Stomach (tissue), 9 donors: ENCODE data around the gene ARL3. TPM values are rescaled to one million over a fixed set of nuclear protein-coding genes. Genes with fewer than 3 reads are reported as not detected.

ENCODE experiments used
- DNase-seq, 2 donors: peaks; one replicate each; pipeline versions ENCODE4 v3.0.0 to v3.0.0-alpha.2; 2013 to 2019
- H3K27ac ChIP-seq, 5 donors: fragments of 200-600 bp in 4 of 5; sonication (generic) in 4 of 5; one replicate each; pipeline ENCODE4 v1.5.1; 2013 to 2019; ENCODE audit warnings: mild to moderate bottlenecking in 1 of 5, moderate library complexity in 1 of 5
- H3K27me3 ChIP-seq, 3 donors: fragments of 200-600 bp; sonication (generic); one replicate each; pipeline ENCODE4 v1.5.1; 2017 to 2019; ENCODE audit warnings: mixed run types in 1 of 3
- H3K36me3 ChIP-seq, 4 donors: fragments of 200-600 bp; sonication (generic); 1 replicate in 3 of 4; 2 replicates in 1 of 4; pipeline ENCODE4 v1.5.1; 2016 to 2019
- H3K4me1 ChIP-seq, 4 donors: fragments of 200-600 bp; sonication (generic); one replicate each; pipeline ENCODE4 v1.5.1; 2016 to 2019
- H3K4me3 ChIP-seq, 4 donors: fragments of 200-600 bp; sonication (generic) in 3 of 4; one replicate each; pipeline ENCODE4 v1.5.1; 2016 to 2019; ENCODE audit warnings: mild to moderate bottlenecking in 1 of 4
- H3K9me3 ChIP-seq, 4 donors: fragments of 200-600 bp; sonication (generic); one replicate each; pipeline ENCODE4 v1.5.1; 2016 to 2019
- EP300 ChIP-seq: sonication (generic); formaldehyde crosslinking; IDR thresholded peaks from one replicate; pipeline ENCODE4 v1.6.1; 2017; ENCODE audit warnings: antibody characterized with exemption
- POLR2A ChIP-seq, 4 donors: fragments of 450-650 bp; IDR thresholded peaks; one replicate each; pipeline ENCODE4 v1.6.1; 2016; ENCODE audit warnings: antibody characterized with exemption in 4 of 4, control low read depth in 2 of 4, mild to moderate bottlenecking in 1 of 4, moderate library complexity in 1 of 4
- POLR2AphosphoS5 ChIP-seq, 3 donors: sonication (generic); formaldehyde crosslinking; IDR thresholded peaks; one replicate each; pipeline ENCODE4 v1.6.1; 2016; ENCODE audit warnings: antibody characterized with exemption in 3 of 3
- WGBS, 5 donors: extraction: QIAGEN DNeasy Blood & Tissue Kit in 3 of 5; methylation state at CpG; one replicate each; pipeline versions ENCODE4 v1.1.5 to v1.1.7; 2013 to 2018; 5-methylcytosine and 5-hydroxymethylcytosine counted together
- intact Hi-C: fragments of 100-400 bp; cut with DNase I; formaldehyde crosslinking; loops from one replicate; pipeline ENCODE4 v1.15.1; 2023; ENCODE audit warnings: low total_unique reads
- polyA plus RNA-seq, 3 donors: library from polyadenylated mRNA; stranded (reverse); fragments of 200-250 nt; gene quantifications; one replicate each; pipeline ENCODE4 v1.2.3, GENCODE V29; 2013
- total RNA-seq, 5 donors: library from RNA; depleted of rRNA; stranded (reverse); fragments of >200 nt; gene quantifications; one replicate each; pipeline versions ENCODE4 v1.1.0 to v1.2.3, GENCODE V29; 2014 to 2016
- TF ChIP-seq, protein P1 (sequence below), 7 experiments: fragments of 450-650 bp in 4 of 7; fragments of 200-600 bp in 3 of 7; sonication (generic) in 3 of 7; IDR thresholded peaks; one replicate each; pipeline ENCODE4 v1.5.1; 2016 to 2019; ENCODE audit warnings: antibody characterized with exemption in 7 of 7, control low read depth in 2 of 7, mild to moderate bottlenecking in 1 of 7
- donor health status: healthy with polysubstance abuse.
- donor health status: Bipolar disorder and iron deficiency.
- donor health status: healthy.

Gene ARL3
- total and polyA plus RNA-seq, 8 donors, result 0.58 to 17.0 (median 6.8) TPM

- peak in 2 of 3 donors; percentile 12 to 18 for TF ChIP-seq POLR2AphosphoS5 (IDR thresholded peaks at IDR 0.05)
- TF ChIP-seq POLR2A (IDR thresholded peaks at IDR 0.05), result no peak
- TF ChIP-seq, protein P1, sequence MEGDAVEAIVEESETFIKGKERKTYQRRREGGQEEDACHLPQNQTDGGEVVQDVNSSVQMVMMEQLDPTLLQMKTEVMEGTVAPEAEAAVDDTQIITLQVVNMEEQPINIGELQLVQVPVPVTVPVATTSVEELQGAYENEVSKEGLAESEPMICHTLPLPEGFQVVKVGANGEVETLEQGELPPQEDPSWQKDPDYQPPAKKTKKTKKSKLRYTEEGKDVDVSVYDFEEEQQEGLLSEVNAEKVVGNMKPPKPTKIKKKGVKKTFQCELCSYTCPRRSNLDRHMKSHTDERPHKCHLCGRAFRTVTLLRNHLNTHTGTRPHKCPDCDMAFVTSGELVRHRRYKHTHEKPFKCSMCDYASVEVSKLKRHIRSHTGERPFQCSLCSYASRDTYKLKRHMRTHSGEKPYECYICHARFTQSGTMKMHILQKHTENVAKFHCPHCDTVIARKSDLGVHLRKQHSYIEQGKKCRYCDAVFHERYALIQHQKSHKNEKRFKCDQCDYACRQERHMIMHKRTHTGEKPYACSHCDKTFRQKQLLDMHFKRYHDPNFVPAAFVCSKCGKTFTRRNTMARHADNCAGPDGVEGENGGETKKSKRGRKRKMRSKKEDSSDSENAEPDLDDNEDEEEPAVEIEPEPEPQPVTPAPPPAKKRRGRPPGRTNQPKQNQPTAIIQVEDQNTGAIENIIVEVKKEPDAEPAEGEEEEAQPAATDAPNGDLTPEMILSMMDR (IDR thresholded peaks at IDR 0.05), result no peak
- no peak for TF ChIP-seq EP300
- WGBS, 5 donors, result 5 to 9% (median 6%) methylated on average over 19 of the region's 19 CpGs
- intact Hi-C loops, result no loop called here
Measured at GRCh38 chr10:102673819-102674511, 40.2 kb downstream of the ARL3 start.

DNA sequence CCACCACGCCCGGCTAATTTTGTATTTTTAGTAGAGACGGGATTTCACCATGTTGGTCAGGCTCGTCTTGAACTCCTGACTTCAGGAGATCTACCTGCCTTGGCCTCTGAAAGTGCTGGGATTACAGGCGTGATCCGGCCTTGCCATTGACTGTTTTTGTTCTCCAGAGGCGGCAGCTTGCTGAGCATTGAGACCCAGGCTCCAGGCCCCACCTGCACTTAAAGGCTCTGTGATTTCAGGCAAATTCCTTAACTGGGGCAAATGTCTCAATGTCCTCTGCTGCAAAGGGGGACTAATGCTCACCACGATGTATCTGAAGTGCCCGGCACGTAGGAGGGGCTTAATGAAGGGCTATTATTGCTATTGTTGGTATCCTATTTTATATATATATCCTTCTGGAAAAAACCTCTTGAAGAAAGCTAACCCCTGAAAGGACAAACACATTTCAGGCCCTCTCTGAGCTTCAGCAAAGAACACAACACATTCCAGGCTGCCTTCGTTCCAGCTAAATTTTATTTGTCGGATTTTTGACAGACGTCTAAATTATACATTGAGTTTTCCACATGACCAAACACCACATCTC is 40.9 kb downstream of the ARL3 start:
- Histone ChIP-seq H3K27ac (peak overlapping the region; percentile 5 to 79 (median 72)), H3K4me1 (peaks cover 47 to 88% (median 74%) of the 10 kb centered on the region in 4 donors), H3K36me3 (no peaks in the 10 kb centered on the region), H3K4me3 (peak overlapping the region in 2 of 4 donors; percentile 29 to 32), H3K27me3 (no peaks in the 10 kb centered on the region), H3K9me3 (no peaks in the 10 kb centered on the region)
- intact Hi-C loops, result no loop called here
- no peak for DNase-seq
- TF ChIP-seq POLR2A (IDR thresholded peaks at IDR 0.05) (no peak), EP300 (no peak), POLR2AphosphoS5 (IDR thresholded peaks at IDR 0.05) (no peak)
- TF ChIP-seq, protein P1 (IDR thresholded peaks at IDR 0.05), result no peak
- WGBS, 5 donors, result 71 to 80% (median 79%) methylated on average over 13 of the region's 13 CpGs

More at GRCh38 chr10:102673819-102674511, 40.2 kb downstream of the ARL3 start:
- DNase-seq, result peak; percentile 44 to 91
- Histone ChIP-seq H3K27ac (peak overlapping the region; percentile 1 to 79 (median 72)), H3K4me1 (peaks cover 47 to 88% (median 75%) of the 10 kb centered on the region in 4 donors), H3K27me3 (no peaks in the 10 kb centered on the region), H3K9me3 (no peaks in the 10 kb centered on the region), H3K4me3 (peak overlapping the region; percentile 29 to 37 (median 31)), H3K36me3 (no peaks in the 10 kb centered on the region)

- no peak for DNase-seq
- Histone ChIP-seq H3K4me1 (peaks cover 47 to 70% (median 53%) of the 10 kb centered on the region in 4 donors), H3K27me3 (no peaks in the 10 kb centered on the region), H3K4me3 (no peak overlapping the region), H3K36me3 (no peaks in the 10 kb centered on the region), H3K27ac (no peak overlapping the region), H3K9me3 (no peaks in the 10 kb centered on the region)
- TF ChIP-seq EP300, result no peak
- TF ChIP-seq POLR2AphosphoS5 (IDR thresholded peaks at IDR 0.05), result no peak
- TF ChIP-seq, protein P1 (IDR thresholded peaks at IDR 0.05), result no peak
- TF ChIP-seq POLR2A (IDR thresholded peaks at IDR 0.05), result no peak
- 37 to 68% (median 57%) methylated on average over 6 of the region's 6 CpGs for WGBS, 5 donors
- intact Hi-C loops, result no loop called here
Measured at GRCh38 chr10:102670871-102671434, 43.2 kb downstream of the ARL3 start.

DNA sequence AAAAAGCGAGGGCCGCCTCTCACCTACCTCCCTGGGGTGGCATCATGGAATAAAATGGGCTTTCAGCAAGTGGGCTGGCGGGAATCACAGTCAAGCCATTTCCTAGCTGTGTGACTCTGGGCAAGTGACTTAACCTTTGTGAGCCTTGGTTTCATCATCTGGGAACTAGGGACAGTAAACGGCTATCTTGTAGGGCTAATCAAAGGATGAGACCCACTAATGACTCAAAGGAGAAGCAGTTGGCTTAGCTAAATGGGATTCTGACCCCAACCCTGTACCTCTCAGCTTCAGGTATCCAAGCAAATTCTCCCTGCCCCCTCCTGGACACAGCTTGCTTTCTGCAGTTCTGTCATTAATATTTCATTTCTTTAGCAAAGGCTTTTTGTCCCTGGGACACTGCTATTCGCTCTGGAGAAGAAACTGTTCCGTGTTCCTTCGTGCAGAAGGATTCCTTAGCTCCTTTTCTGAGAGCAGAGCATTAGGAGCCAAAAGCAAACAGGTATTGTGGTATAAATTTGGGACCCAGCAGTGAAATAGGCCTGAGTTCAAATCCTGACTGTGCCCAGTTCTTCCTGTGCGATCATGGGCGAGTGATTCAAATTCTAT is 44.0 kb downstream of the ARL3 start:
- H3K27ac ChIP-seq, result peak overlapping the region in 4 of 5 donors; percentile 63 to 83 (median 74)

More for the DNA sequence above, 44.0 kb downstream of the ARL3 start:
- peaks cover 40 to 68% (median 48%) of the 10 kb centered on the region in 4 donors for H3K4me1 ChIP-seq
- TF ChIP-seq EP300 (no peak), POLR2A (IDR thresholded peaks at IDR 0.05) (no peak), POLR2AphosphoS5 (IDR thresholded peaks at IDR 0.05) (no peak)
- TF ChIP-seq, protein P1 (IDR thresholded peaks at IDR 0.05), result no peak
- no peak for DNase-seq
- intact Hi-C loops, result no loop called here
- 88 to 94% (median 92%) methylated on average over 9 of the region's 9 CpGs for whole genome bisulfite sequencing, 5 donors
- no peak overlapping the region for H3K4me3 ChIP-seq
- H3K9me3 ChIP-seq, result no peaks in the 10 kb centered on the region
- no peaks in the 10 kb centered on the region for H3K27me3 ChIP-seq
- H3K36me3 ChIP-seq, result no peaks in the 10 kb centered on the region
